OCI-M2 (cell line): Measurements from ENCODE around the gene CDCA4.

Experiments used
- DNase-seq: peaks from one replicate; lab custom pipeline; 2025; ENCODE audit not compliant: unreplicated experiment; lab: John Stamatoyannopoulos, UW

Gene CDCA4

GRCh38 chr14:104993306-104993705 is 27.6 kb downstream of the CDCA4 start:
- DNase-seq = no peak

GRCh38 chr14:104992501-104992900 is 28.4 kb downstream of the CDCA4 start:
- DNase-seq = no peak

GRCh38 chr14:104991896-104992230 is 29.0 kb downstream of the CDCA4 start:
- DNase-seq = no peak

- no peak for DNase-seq
Observed at GRCh38 chr14:104989951-104990303, 31.0 kb downstream of the CDCA4 start.

GRCh38 chr14:104989236-104989950 is 31.5 kb downstream of the CDCA4 start:
- no peak for DNase-seq

- no peak for DNase-seq
Observed at GRCh38 chr14:104986487-104987164, 34.3 kb downstream of the CDCA4 start.

GRCh38 chr14:104985675-104986486 is 35.0 kb downstream of the CDCA4 start, which contains the start of gene CLBA1:
Gene CLBA1 (plus strand): TSS chr14:104985788. CDS start chr14:104986432, 644 bp downstream.
- peak; percentile 20 for DNase-seq

- DNase-seq = no peak
Observed at GRCh38 chr14:104984056-104984894, 36.6 kb downstream of the CDCA4 start.

GRCh38 chr14:104983231-104983721 is 37.6 kb downstream of the CDCA4 start:
- DNase-seq = no peak

GRCh38 chr14:104982548-104983230 is 38.2 kb downstream of the CDCA4 start:
- DNase-seq = no peak

- no peak for DNase-seq
Observed at GRCh38 chr14:104981699-104982541, 39.0 kb downstream of the CDCA4 start.

- no peak for DNase-seq
Observed at GRCh38 chr14:104980611-104981531, 40.0 kb downstream of the CDCA4 start.

GRCh38 chr14:104979758-104980610 is 40.9 kb downstream of the CDCA4 start:
- DNase-seq = no peak

GRCh38 chr14:104978746-104979691 is 41.9 kb downstream of the CDCA4 start:
- no peak for DNase-seq

GRCh38 chr14:104977681-104978653 is 42.9 kb downstream of the CDCA4 start, which contains the start of gene AHNAK2:
Gene AHNAK2 (minus strand): TSS chr14:104978374. CDS start chr14:104978237, 137 bp downstream.
- DNase-seq = peak; percentile 85
